ENCODE results near the gene REEP1.

The REEP1 gene

GRCh38 chr2:86337244-86337835, at the start of gene REEP1:
REEP1 (minus strand) TSS chr2:86337626; CDS start chr2:86337510, 116 bp downstream.
- DNase-seq (ENCODE audit: low read depth in 2 of 2), result no peak

- no peak for DNase-seq (ENCODE audit: low read depth in 2 of 2)
Measured at GRCh38 chr2:86383844-86384243, 46.4 kb upstream of the REEP1 start.

GRCh38 chr2:86382698-86383097, 45.3 kb upstream of the REEP1 start:
- no peak for DNase-seq (ENCODE audit: low read depth in 2 of 2)

- DNase-seq (ENCODE audit: low read depth in 2 of 2), result no peak
Measured at GRCh38 chr2:86382108-86382507, 44.7 kb upstream of the REEP1 start.

- no peak for DNase-seq (ENCODE audit: low read depth in 2 of 2)
Measured at GRCh38 chr2:86378469-86378868, 41.0 kb upstream of the REEP1 start.

- no peak for DNase-seq (ENCODE audit: low read depth in 2 of 2)
Measured at GRCh38 chr2:86375623-86376022, 38.2 kb upstream of the REEP1 start.

- no peak for DNase-seq (ENCODE audit: low read depth in 2 of 2)
Measured at GRCh38 chr2:86372641-86373502, 35.4 kb upstream of the REEP1 start.

GRCh38 chr2:86372133-86372532, 34.7 kb upstream of the REEP1 start:
- no peak for DNase-seq (ENCODE audit: low read depth in 2 of 2)

- DNase-seq (ENCODE audit: low read depth in 2 of 2), result no peak
Measured at GRCh38 chr2:86371527-86371926, 34.1 kb upstream of the REEP1 start.

GRCh38 chr2:86370579-86370978, 33.2 kb upstream of the REEP1 start:
- DNase-seq (ENCODE audit: low read depth in 2 of 2), result no peak

- DNase-seq (ENCODE audit: low read depth in 2 of 2), result no peak
Measured at GRCh38 chr2:86368161-86368824, 30.9 kb upstream of the REEP1 start.

- DNase-seq (ENCODE audit: low read depth in 2 of 2), result no peak
Measured at GRCh38 chr2:86367499-86367777, 30.0 kb upstream of the REEP1 start.

GRCh38 chr2:86366651-86367498, 29.4 kb upstream of the REEP1 start:
- DNase-seq (ENCODE audit: low read depth in 2 of 2), result no peak

GRCh38 chr2:86364894-86365293, 27.5 kb upstream of the REEP1 start:
- no peak for DNase-seq (ENCODE audit: low read depth in 2 of 2)

GRCh38 chr2:86360776-86361175, 23.4 kb upstream of the REEP1 start:
- DNase-seq (ENCODE audit: low read depth in 2 of 2), result no peak

GRCh38 chr2:86358957-86359356, 21.5 kb upstream of the REEP1 start:
- DNase-seq (ENCODE audit: low read depth in 2 of 2), result no peak

GRCh38 chr2:86357392-86357963, 20.1 kb upstream of the REEP1 start:
- no peak for DNase-seq (ENCODE audit: low read depth in 2 of 2)

GRCh38 chr2:86352727-86353221, 15.3 kb upstream of the REEP1 start:
- no peak for DNase-seq (ENCODE audit: low read depth in 2 of 2)

- DNase-seq (ENCODE audit: low read depth in 2 of 2), result no peak
Measured at GRCh38 chr2:86352137-86352726, 14.8 kb upstream of the REEP1 start.

GRCh38 chr2:86350751-86351150, 13.3 kb upstream of the REEP1 start:
- no peak for DNase-seq (ENCODE audit: low read depth in 2 of 2)

GRCh38 chr2:86347401-86347800, 10.0 kb upstream of the REEP1 start:
- DNase-seq (ENCODE audit: low read depth in 2 of 2), result no peak

All from activated CD8-positive, alpha-beta memory T cell treated with anti-CD3 and anti-CD28 coated beads for 4 hours (primary cell).